GM12874 (cell line): Measurements from ENCODE around the gene DCHS2.

Experiments used
- CTCF ChIP-seq: IDR thresholded peaks from 2 replicates; pipeline ENCODE4 v1.5.1; 2011; ENCODE audit warnings: low read depth, mild to moderate bottlenecking, control low read depth, low read length, moderate library complexity; ENCODE audit not compliant: insufficient read depth

Gene DCHS2

GRCh38 chr4:154464654-154465053 is 26.9 kb downstream of the DCHS2 start:
- no peak for TF ChIP-seq CTCF

- no peak for TF ChIP-seq CTCF
Measured at GRCh38 chr4:154462081-154462810, 29.4 kb downstream of the DCHS2 start.

GRCh38 chr4:154457471-154457870 is 34.1 kb downstream of the DCHS2 start:
- TF ChIP-seq CTCF, result no peak

- TF ChIP-seq CTCF, result no peak
Measured at GRCh38 chr4:154456889-154457288, 34.7 kb downstream of the DCHS2 start.

- no peak for TF ChIP-seq CTCF
Measured at GRCh38 chr4:154456240-154456639, 35.4 kb downstream of the DCHS2 start.

GRCh38 chr4:154455111-154455510 is 36.5 kb downstream of the DCHS2 start:
- TF ChIP-seq CTCF, result no peak

- no peak for TF ChIP-seq CTCF
Measured at GRCh38 chr4:154454710-154455109, 36.9 kb downstream of the DCHS2 start.
